ENCODE measurements around the gene MGAT4B. TPM values are rescaled to one million over a fixed set of nuclear protein-coding genes. Genes with fewer than 3 reads are reported as not detected.

The MGAT4B gene
- polyA plus RNA-seq, 1 donor (not counting 4 experiments of a cell fraction or from before 2014, with no cell fraction given), result 69.8 TPM

DNA sequence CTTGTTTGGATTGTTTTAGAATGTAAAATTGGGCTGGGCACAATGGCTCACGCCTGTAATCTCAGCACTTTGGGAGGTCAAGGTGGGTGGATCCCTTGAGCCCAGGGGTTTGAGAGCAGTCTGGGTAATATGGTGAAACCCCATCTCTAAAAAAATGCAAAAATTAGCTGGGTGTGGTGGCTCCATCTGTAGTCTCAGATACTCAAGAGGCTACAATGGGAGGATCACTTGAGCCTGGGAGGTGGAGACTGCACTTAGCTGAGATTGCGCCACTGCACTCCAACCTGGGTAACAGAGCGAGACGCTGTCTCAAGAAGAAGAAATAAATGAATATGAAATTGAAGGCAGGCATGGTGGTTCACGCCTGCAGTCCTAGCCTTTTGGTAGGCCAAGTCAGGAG, 52.7 kb downstream of the MGAT4B start:
- Histone ChIP-seq H4K20me1 (ENCODE audit: control insufficient read depth, extremely low read depth, insufficient read depth, low read length) (peaks cover 4% of the 10 kb centered on the region), H2AFZ (ENCODE audit: control insufficient read depth, low read length) (no peak overlapping the region), H3K4me2 (ENCODE audit: control insufficient read depth, extremely low read depth, insufficient read depth, low read depth, low read length) (no peak overlapping the region), H3K79me2 (ENCODE audit: control insufficient read depth, insufficient read depth, low read length) (peaks cover 73% of the 10 kb centered on the region), H3K36me3 (ENCODE audit: control insufficient read depth in 2 of 2, extremely low read depth in 1 of 2, insufficient read depth in 2 of 2, low read length in 2 of 2) (peaks cover 0 to 3% of the 10 kb centered on the region in 2 experiments), H3K9me1 (ENCODE audit: control insufficient read depth, extremely low read depth, insufficient read depth, low read length) (no peaks in the 10 kb centered on the region), H3K9me3 (ENCODE audit: control insufficient read depth, low read depth, low read length) (no peaks in the 10 kb centered on the region), H3K9ac (ENCODE audit: control insufficient read depth, extremely low read depth, insufficient read depth, low read length) (no peak overlapping the region), H3K4me3 (ENCODE audit: control insufficient read depth in 2 of 3, extremely low read depth in 1 of 3, insufficient read depth in 2 of 3, low read depth in 1 of 3, low read length in 3 of 3) (no peak overlapping the region), H3K27ac (ENCODE audit: control insufficient read depth, insufficient read depth, low read length) (no peak overlapping the region), H3K4me1 (ENCODE audit: control insufficient read depth, extremely low read depth, insufficient read depth, low read length) (no peaks in the 10 kb centered on the region), H3K27me3 (ENCODE audit: control insufficient read depth, extremely low read depth, insufficient read depth, low read length) (no peaks in the 10 kb centered on the region)
- TF ChIP-seq EZH2 (IDR thresholded peaks at IDR 0.05; ENCODE audit: low read length), result no peak
- no peak for TF ChIP-seq CTCF (optimal IDR thresholded peaks at IDR 0.05 in 1 of 3, IDR thresholded peaks at IDR 0.05 in 1 of 3, conservative IDR thresholded peaks at IDR 0.05 in 1 of 3; ENCODE audit: extremely low read depth in 1 of 3, insufficient read depth in 2 of 3, low read length in 3 of 3)
- no peak for DNase-seq (ENCODE audit: low read depth, low spot score)
- dilution Hi-C loops (cut with MboI; ENCODE audit: extremely low pct_ligation_motif_present, low sequenced_read_pairs), result no loop called here
- FAIRE-seq, result no peak

DNA sequence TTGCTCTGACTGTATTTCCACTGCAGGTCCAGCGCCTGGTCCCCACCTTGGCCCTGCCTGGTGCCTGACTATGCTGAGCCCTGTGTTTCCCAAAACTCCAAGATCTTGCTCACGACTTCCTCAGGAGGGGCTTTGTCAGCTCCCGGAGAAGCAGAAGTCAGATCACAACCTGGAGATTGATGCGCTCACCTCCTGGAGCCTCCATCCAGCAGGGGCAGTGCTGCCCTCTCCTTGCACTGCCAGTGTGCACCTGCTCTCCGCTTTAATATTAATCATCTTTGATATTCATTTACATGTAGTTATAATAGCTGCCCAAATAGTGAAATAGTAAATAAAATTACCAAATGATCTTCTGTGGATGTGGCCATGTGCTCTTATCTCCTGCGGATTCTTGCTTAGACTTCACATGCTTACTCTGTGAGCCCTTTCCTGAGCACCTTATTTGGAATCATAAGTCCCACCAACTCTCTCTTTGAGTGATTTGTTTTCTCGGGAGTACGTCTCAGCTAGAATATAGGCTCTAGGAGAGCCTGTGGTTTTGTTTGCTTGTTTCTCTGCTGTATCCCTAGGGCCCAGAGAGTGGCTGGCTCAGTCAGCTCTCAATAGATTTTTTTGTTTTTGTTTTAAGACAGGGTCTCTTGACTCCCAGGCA, 56.7 kb downstream of the MGAT4B start:
- H3K9me1 ChIP-seq (ENCODE audit: control insufficient read depth, extremely low read depth, insufficient read depth, low read length), result no peaks in the 10 kb centered on the region
- H3K79me2 ChIP-seq (ENCODE audit: control insufficient read depth, insufficient read depth, low read length), result peaks cover 76% of the 10 kb centered on the region
- H3K36me3 ChIP-seq (ENCODE audit: control insufficient read depth in 2 of 2, extremely low read depth in 1 of 2, insufficient read depth in 2 of 2, low read length in 2 of 2), result peaks cover 3 to 4% of the 10 kb centered on the region in 2 experiments
- no peaks in the 10 kb centered on the region for H3K27me3 ChIP-seq (ENCODE audit: control insufficient read depth, extremely low read depth, insufficient read depth, low read length)
- no peak overlapping the region for H3K9ac ChIP-seq (ENCODE audit: control insufficient read depth, extremely low read depth, insufficient read depth, low read length)
- H3K9me3 ChIP-seq (ENCODE audit: control insufficient read depth, low read depth, low read length), result no peaks in the 10 kb centered on the region
- FAIRE-seq (no peak), DNase-seq (ENCODE audit: low read depth, low spot score) (no peak)
- no peak overlapping the region for H3K4me2 ChIP-seq (ENCODE audit: control insufficient read depth, extremely low read depth, insufficient read depth, low read depth, low read length)
- dilution Hi-C loops (cut with MboI; ENCODE audit: extremely low pct_ligation_motif_present, low sequenced_read_pairs), result loop anchor here (25.0 kb wide), 1 partner anchor 87 kb away; no protein-coding TSS in a partner anchor
- no peak overlapping the region for H3K4me3 ChIP-seq (ENCODE audit: control insufficient read depth in 2 of 3, extremely low read depth in 1 of 3, insufficient read depth in 2 of 3, low read depth in 1 of 3, low read length in 3 of 3)
- no peaks in the 10 kb centered on the region for H3K4me1 ChIP-seq (ENCODE audit: control insufficient read depth, extremely low read depth, insufficient read depth, low read length)
- TF ChIP-seq CTCF (optimal IDR thresholded peaks at IDR 0.05 in 1 of 3, IDR thresholded peaks at IDR 0.05 in 1 of 3, conservative IDR thresholded peaks at IDR 0.05 in 1 of 3; ENCODE audit: extremely low read depth in 1 of 3, insufficient read depth in 2 of 3, low read length in 3 of 3) (no peak), EZH2 (IDR thresholded peaks at IDR 0.05; ENCODE audit: low read length) (no peak)
- no peak overlapping the region for H3K27ac ChIP-seq (ENCODE audit: control insufficient read depth, insufficient read depth, low read length)
- no peaks in the 10 kb centered on the region for H4K20me1 ChIP-seq (ENCODE audit: control insufficient read depth, extremely low read depth, insufficient read depth, low read length)
- H2AFZ ChIP-seq (ENCODE audit: control insufficient read depth, low read length), result no peak overlapping the region

All from keratinocyte (primary cell).